Right lobe of liver (tissue), 4 donors: Measurements from ENCODE around the gene ANKRD16.

Experiments
- POLR2A ChIP-seq: fragments of 450-650 bp; IDR thresholded peaks from one replicate; pipeline ENCODE4 v1.6.1; 2017; ENCODE audit warnings: antibody characterized with exemption, mild to moderate bottlenecking
- TF ChIP-seq, protein P1 (sequence below), 4 donors: fragments of 200-600 bp in 3 of 4; fragments of 450-650 bp in 1 of 4; IDR thresholded peaks; one replicate each; pipeline versions ENCODE4 v1.5.1 to v1.8.0; 2016 to 2022; ENCODE audit warnings: antibody characterized with exemption in 4 of 4, mild to moderate bottlenecking in 2 of 4
- donor health status: DM: no; HTN: no; CAD: no.
- donor health status: DM: no; HTN: no; CAD: no.
- donor health status: DM: no; HTN: yes; CAD: no.

GRCh38 chr10:5841965-5842364 is 47.7 kb downstream of the ANKRD16 start:
- no peak for TF ChIP-seq POLR2A
- TF ChIP-seq, protein P1, sequence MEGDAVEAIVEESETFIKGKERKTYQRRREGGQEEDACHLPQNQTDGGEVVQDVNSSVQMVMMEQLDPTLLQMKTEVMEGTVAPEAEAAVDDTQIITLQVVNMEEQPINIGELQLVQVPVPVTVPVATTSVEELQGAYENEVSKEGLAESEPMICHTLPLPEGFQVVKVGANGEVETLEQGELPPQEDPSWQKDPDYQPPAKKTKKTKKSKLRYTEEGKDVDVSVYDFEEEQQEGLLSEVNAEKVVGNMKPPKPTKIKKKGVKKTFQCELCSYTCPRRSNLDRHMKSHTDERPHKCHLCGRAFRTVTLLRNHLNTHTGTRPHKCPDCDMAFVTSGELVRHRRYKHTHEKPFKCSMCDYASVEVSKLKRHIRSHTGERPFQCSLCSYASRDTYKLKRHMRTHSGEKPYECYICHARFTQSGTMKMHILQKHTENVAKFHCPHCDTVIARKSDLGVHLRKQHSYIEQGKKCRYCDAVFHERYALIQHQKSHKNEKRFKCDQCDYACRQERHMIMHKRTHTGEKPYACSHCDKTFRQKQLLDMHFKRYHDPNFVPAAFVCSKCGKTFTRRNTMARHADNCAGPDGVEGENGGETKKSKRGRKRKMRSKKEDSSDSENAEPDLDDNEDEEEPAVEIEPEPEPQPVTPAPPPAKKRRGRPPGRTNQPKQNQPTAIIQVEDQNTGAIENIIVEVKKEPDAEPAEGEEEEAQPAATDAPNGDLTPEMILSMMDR (IDR thresholded peaks at IDR 0.05): no peak
